Fibroblast of villous mesenchyme (primary cell): ENCODE results near the gene MYL9. TPM values are rescaled to one million over a fixed set of nuclear protein-coding genes. Genes with fewer than 3 reads are reported as not detected.

Experiments
- DNase-seq: peaks from one replicate; pipeline ENCODE4 v3.0.0-alpha.2; 2010; ENCODE audit warnings: low read depth
- H3K4me3 ChIP-seq: 2 replicates; pipeline ENCODE4 v1.5.1; 2011; ENCODE audit warnings: low read depth, mild to moderate bottlenecking, low read length
- total RNA-seq: library from RNA; depleted of rRNA; stranded (reverse); fragments of >200 nt; gene quantifications from 2 replicates; pipeline ENCODE4 v1.2.3, GENCODE V29; 2012
- TF ChIP-seq, protein P1 (sequence below): IDR thresholded peaks from 2 replicates; pipeline ENCODE4 v1.5.1; 2012; ENCODE audit warnings: low read depth, mild to moderate bottlenecking, low read length; ENCODE audit not compliant: insufficient read depth

The MYL9 gene
- total RNA-seq, 1 donor: 184 TPM

DNA sequence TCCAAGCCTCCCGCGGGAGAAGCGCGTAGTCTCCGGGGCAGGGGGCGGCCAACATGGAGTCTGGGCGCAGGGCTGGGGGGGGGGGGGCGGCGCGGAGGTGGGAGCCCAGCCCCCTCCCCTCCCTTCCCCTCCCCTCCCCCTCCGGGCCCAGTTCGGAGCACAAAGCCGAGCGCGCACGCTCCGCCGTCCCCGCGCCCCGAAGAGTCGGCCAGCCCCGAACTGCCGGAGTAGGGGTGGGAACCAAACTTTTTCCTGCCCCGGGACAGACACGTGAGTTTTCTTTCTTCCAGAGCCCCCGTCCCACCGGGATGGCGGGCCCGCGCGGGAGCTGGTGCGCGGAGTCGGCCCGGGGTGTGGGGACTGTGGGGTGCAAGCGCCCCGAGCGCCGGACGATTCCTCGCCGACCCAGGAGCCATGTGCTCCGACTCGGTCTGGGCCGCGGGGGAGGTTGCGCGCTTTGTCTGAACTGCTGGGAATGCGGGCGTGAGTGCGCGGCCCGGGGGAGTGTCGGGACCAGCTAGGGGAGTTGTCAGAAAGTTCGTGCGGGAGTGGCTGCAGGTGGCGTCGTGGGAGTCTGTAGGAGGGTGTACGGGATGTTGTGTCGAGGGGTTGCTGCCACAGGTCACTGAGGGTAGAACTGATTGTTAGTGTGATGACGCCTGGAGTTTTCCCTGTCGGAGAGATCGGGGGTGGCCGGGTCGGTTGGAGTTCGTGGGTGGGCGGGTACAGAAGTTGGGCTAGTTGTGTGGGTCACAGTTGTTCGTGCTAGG lies 33.2 kb downstream of the MYL9 start:
- TF ChIP-seq, protein P1, sequence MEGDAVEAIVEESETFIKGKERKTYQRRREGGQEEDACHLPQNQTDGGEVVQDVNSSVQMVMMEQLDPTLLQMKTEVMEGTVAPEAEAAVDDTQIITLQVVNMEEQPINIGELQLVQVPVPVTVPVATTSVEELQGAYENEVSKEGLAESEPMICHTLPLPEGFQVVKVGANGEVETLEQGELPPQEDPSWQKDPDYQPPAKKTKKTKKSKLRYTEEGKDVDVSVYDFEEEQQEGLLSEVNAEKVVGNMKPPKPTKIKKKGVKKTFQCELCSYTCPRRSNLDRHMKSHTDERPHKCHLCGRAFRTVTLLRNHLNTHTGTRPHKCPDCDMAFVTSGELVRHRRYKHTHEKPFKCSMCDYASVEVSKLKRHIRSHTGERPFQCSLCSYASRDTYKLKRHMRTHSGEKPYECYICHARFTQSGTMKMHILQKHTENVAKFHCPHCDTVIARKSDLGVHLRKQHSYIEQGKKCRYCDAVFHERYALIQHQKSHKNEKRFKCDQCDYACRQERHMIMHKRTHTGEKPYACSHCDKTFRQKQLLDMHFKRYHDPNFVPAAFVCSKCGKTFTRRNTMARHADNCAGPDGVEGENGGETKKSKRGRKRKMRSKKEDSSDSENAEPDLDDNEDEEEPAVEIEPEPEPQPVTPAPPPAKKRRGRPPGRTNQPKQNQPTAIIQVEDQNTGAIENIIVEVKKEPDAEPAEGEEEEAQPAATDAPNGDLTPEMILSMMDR: no peak
- H3K4me3 ChIP-seq: peak overlapping the region; percentile 81
- DNase-seq: peak; percentile 69

DNA sequence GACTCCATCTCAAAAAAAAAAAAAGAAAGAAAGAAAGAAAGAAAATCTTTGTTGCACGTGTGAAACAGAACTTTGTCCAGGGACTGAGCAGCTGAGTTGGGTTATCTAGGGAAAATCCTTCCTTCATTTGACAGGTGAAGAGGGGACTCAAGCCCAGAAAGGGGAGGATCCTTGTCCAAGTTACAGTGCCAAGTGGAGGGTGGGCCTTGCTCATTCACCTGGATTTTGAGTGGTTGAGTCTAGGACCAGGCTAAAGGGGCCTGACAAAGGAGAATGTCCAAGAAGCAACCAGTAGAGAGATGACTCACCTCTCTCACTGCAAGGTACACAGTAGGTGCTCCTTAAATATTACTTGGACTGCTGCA lies 34.7 kb downstream of the MYL9 start:
- TF ChIP-seq, protein P1: no peak
- H3K4me3 ChIP-seq: no peak overlapping the region
- no peak for DNase-seq

DNA sequence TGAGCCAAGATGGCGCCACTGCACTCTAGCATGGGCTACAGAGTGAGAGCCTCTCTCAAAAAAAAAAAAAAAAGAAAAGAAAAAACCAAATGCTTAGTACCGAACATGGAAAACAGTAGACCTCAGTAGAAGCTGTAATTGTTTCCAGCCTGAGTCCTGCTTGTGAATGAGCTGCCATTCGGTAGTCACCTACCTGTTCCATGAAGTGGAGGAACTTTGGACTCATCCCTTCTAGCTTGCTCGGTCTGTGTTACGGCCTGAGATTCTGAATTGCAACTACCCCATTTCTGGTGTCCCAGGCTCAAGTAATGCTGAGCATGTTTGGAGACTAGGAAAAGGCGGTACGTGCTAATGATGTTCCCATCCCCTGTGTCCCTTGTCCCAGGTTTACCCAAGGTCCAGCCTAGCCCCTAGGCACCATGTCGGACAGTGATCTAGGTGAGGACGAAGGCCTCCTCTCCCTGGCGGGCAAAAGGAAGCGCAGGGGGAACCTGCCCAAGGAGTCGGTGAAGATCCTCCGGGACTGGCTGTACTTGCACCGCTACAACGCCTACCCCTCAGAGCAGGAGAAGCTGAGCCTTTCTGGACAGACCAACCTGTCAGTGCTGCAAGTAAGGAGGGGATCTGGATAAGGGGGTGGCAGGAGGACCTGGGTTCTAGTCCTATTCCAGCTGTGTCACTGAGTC lies 37.2 kb downstream of the MYL9 start:
- TF ChIP-seq, protein P1: no peak
- H3K4me3 ChIP-seq: no peak overlapping the region
- DNase-seq: no peak

DNA sequence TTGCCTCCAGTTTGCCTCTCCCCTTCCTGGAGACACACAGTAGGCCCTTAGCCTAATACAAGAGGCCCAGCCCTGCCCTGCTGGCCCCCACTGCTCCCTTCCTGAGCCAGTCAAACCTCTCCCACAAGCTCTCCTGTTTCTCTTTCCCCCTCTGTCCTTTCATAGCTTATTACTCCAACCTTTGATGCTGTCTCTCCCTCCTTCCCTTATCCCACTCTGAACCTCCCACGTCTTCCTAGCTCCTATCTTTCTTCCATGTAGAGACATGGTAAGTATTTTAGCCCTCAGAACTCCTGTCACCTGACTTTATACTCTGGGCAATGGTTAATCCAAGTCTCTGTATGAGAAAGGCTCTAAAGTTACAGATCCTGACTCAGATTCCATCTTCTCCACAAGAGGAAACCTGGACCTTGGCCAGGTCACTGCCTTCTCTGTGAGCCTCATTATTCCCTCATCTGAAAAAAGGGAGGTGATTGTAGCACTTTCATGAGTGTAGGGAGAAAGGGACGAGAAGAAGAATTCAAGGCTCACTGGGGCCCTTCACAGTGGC lies 38.8 kb downstream of the MYL9 start:
- TF ChIP-seq, protein P1: no peak
- H3K4me3 ChIP-seq: no peak overlapping the region
- no peak for DNase-seq

DNA sequence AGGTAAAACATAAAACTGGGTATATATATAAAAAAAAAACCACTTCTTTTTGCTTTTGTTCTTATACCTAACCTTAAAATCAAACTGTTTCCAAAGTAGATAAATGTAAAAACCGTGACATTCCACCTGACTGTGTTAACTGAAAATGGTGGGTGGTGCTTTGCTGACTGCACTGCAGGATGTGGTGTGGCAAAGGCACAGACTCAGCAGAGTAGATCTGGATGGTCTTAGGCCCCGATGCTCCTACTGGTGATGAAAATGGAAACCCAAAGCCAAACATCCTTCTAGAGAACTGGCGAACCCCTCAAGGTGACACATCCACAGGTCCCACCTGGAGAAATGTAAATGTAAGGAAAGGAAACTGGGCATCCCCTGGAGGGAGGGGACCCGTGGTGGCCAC lies 41.0 kb downstream of the MYL9 start:
- no peak for DNase-seq
- TF ChIP-seq, protein P1: no peak
- H3K4me3 ChIP-seq: no peak overlapping the region

DNA sequence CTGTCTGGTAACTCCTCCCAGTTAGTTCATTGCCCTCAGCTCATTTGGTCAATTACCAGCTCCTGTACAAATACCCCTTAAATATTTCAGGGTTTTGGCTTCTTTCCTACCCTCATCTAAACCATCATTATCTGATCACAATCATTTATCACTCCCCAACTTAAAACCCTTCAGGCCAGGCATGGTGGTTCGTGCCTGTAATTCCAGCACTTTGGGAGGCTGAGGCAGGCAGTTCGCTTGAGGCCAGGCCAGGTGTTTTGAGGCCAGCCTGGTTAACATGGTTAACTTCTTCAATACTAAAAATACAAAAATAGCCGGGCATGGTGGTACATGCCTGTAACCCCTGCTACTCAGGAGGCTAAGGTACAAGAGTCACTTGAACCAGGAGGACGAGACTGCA lies 41.5 kb downstream of the MYL9 start:
- no peak for DNase-seq
- TF ChIP-seq, protein P1: no peak
- H3K4me3 ChIP-seq: no peak overlapping the region
